Measurements from ENCODE around the gene CAPN1. TPM values are rescaled to one million over a fixed set of nuclear protein-coding genes. Genes with fewer than 3 reads are reported as not detected.

The CAPN1 gene
- 155 and 188 TPM in 2 replicates for total RNA-seq

DNA sequence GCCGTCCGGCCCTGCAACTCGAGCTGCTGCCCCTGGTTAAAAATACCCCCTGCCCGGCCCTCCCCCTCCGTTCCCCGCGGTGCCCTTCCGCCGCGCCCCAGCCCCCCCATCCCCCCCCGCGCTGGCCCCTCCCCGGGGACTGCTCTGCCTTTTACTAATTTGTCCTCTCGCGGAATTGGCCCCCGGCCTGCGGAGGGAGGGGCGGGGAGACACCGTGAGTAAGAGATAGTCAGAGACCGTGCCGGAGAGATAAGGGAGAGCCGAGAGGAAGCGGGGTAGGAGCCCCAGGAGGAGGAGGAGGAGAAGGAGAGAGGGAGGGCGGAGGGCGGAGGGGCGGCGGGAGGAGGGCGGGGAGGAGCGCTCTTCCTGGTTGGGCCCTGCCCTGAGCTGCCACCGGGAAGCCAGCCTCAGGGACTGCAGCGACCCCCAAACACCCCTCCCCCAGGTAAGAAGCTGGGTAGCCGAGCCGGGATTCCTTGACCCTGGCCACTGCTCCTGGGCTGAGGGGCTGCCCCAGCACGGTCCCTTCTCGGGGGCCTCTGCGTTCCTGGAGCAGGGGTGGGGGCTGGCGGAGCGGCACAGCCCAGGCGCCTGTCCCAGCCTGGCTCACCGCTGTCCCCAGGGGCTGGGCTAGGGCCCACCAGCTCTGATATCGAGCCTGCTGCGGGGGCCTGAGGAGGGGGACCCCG is at the start of gene CAPN1:
Gene CAPN1 (plus strand): TSS at position 360 of the 689 bp plus-strand sequence. CDS start 774 bp downstream, outside the sequence.

DNA sequence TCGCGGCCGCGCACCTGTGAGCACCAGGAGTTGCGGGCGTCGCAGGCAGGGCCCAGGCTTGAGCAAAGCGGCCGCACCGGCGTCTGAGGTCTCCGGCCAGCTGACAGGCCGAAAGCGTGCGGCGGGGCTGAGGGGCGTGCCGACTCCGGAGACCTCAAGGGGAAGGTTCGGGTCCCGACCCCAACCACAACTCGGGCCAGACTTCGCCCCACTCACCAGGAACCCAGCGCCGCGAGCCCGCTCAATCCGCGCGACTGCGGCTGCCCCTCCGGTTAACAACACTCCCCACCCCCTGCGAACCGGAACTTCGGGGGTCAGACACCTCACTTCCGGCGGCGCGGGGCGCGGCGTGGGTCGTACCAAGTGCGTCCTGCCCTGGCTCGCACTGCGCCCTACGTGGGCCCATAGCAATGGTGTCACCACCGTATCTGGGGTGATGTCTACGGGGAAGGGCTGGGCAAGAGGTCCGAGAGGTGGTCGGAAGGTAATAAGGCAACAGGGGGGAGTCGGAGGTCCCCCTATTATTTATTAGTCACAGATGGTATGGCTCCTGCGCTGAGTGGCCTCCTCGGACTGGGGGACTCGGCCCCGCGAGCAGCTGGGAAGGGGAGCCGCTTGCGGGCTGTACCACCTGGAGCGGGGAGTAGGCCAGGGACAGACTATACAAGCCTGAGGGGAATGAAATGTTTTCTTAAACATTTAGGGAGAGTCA is 47.3 kb upstream of the CAPN1 start, which contains the start of gene SYVN1:
Gene SYVN1 (minus strand): TSS at position 280 of the 712 bp plus-strand sequence. CDS start 918 bp downstream, outside the sequence.

DNA sequence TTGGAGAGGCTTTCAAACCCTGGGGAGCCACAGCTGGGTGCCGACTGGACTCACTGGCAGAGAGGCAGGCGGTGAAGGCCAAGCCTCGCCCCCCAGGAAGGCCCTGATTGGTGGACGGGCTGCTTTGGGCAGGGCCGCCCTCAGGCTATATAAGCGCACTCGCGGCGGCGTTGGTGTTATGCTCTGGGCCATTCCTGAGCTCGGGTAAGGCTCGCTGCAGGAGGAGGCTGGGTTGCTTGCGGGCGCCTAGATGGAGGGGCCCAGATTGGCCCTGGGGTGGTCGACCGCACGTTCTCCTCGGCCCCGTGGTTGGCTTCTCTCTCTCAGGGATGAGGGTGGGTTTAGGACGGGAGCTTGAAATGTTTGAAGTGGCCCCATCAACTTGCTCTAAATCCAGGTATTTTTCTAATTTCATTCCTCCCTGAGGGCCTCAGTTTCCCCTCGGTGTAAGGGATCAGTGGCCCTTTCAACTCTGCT is 11.6 kb upstream of the CAPN1 start, which contains the start of gene SPDYC:
Gene SPDYC (plus strand): TSS at position 176 of the 477 bp plus-strand sequence. CDS start 1,125 bp downstream, outside the sequence.

Other genes starting within 250 kb of the CAPN1 start
- gene GPHA2, start 246.0 kb upstream of the CAPN1 start, total RNA-seq: not detected in 2 replicates
- not detected in 2 replicates for gene MAJIN, start 209.8 kb upstream of the CAPN1 start, total RNA-seq
- gene BATF2, start 185.0 kb upstream of the CAPN1 start, total RNA-seq: 0.13 and 0.50 TPM in 2 replicates
- gene ARL2, start 167.8 kb upstream of the CAPN1 start, total RNA-seq: 103 and 116 TPM in 2 replicates
- gene SNX15, start 154.5 kb upstream of the CAPN1 start, total RNA-seq: 10.2 and 10.3 TPM in 2 replicates
- gene SAC3D1, start 140.7 kb upstream of the CAPN1 start, total RNA-seq: 5.6 and 10.9 TPM in 2 replicates
- gene NAALADL1, start 123.4 kb upstream of the CAPN1 start, total RNA-seq: 22.0 and 26.3 TPM in 2 replicates
- gene CDCA5, start 97.9 kb upstream of the CAPN1 start, total RNA-seq: 1.6 and 3.3 TPM in 2 replicates
- gene ZFPL1, start 97.7 kb upstream of the CAPN1 start, total RNA-seq: 36.3 and 45.8 TPM in 2 replicates
- 155 and 218 TPM in 2 replicates for gene VPS51, start 85.7 kb upstream of the CAPN1 start, total RNA-seq
- gene TM7SF2, start 70.1 kb upstream of the CAPN1 start, total RNA-seq: 9.0 and 12.6 TPM in 2 replicates
- gene ZNHIT2, start 64.2 kb upstream of the CAPN1 start, total RNA-seq: 6.6 and 9.7 TPM in 2 replicates
- gene FAU, start 59.8 kb upstream of the CAPN1 start, total RNA-seq: 128 and 138 TPM in 2 replicates
- gene MRPL49, start 59.6 kb upstream of the CAPN1 start, total RNA-seq: 39.9 and 55.2 TPM in 2 replicates
- gene SYVN1, start 47.4 kb upstream of the CAPN1 start, total RNA-seq: 41.5 and 45.7 TPM in 2 replicates
- gene SPDYC, start 11.7 kb upstream of the CAPN1 start, total RNA-seq: not detected in 2 replicates
- gene POLA2, start 80.0 kb downstream of the CAPN1 start, total RNA-seq: 2.5 and 4.4 TPM in 2 replicates
- 15.8 and 19.8 TPM in 2 replicates for gene CDC42EP2, start 132.9 kb downstream of the CAPN1 start, total RNA-seq
- 33.1 and 33.4 TPM in 2 replicates for gene DPF2, start 151.9 kb downstream of the CAPN1 start, total RNA-seq
- gene TIGD3, start 172.8 kb downstream of the CAPN1 start, total RNA-seq: 0.07 and 0.13 TPM in 2 replicates
- 2.8 and 3.1 TPM in 2 replicates for gene SLC25A45, start 200.7 kb downstream of the CAPN1 start, total RNA-seq
- 32.6 and 47.5 TPM in 2 replicates for gene FRMD8, start 204.7 kb downstream of the CAPN1 start, total RNA-seq
- 311 and 515 TPM in 2 replicates for gene NEAT1, start 240.9 kb downstream of the CAPN1 start, total RNA-seq

All from smooth muscle cell of the pulmonary artery (primary cell).